Measurements from ENCODE around the gene UPP2. TPM values are rescaled to one million over a fixed set of nuclear protein-coding genes. Genes with fewer than 3 reads are reported as not detected.

The UPP2 gene
- total RNA-seq, 2 donors from 2014 or later: not detected

GRCh38 chr2:158182676-158183295, 81.1 kb downstream of the UPP2 start:
- intact Hi-C loops (cut with DNase I, micrococcal nuclease): no loop called here
- no peak for DNase-seq
- no peak for ATAC-seq

- intact Hi-C loops (cut with DNase I, micrococcal nuclease): no loop called here
- ATAC-seq (no peak), DNase-seq (no peak)
These were observed 82.3 kb downstream of the UPP2 start for GRCh38 chr2:158184001-158184400.

GRCh38 chr2:158184556-158185343, 83.1 kb downstream of the UPP2 start:
- ATAC-seq (no peak), DNase-seq (no peak)
- intact Hi-C loops (cut with DNase I, micrococcal nuclease): no loop called here

Other genes with a start within 250 kb of the UPP2 start
- gene ACVR1, start 225.5 kb upstream of the UPP2 start, total RNA-seq: 10 to 100 TPM; 13.6 to 19.1 TPM

Measured in left colon (tissue), 2 donors.